ENCODE measurements around the gene RPS15.
A peak's percentile ranks its signal among the peaks of the same experiment; 100 is the strongest.

The RPS15 gene

DNA sequence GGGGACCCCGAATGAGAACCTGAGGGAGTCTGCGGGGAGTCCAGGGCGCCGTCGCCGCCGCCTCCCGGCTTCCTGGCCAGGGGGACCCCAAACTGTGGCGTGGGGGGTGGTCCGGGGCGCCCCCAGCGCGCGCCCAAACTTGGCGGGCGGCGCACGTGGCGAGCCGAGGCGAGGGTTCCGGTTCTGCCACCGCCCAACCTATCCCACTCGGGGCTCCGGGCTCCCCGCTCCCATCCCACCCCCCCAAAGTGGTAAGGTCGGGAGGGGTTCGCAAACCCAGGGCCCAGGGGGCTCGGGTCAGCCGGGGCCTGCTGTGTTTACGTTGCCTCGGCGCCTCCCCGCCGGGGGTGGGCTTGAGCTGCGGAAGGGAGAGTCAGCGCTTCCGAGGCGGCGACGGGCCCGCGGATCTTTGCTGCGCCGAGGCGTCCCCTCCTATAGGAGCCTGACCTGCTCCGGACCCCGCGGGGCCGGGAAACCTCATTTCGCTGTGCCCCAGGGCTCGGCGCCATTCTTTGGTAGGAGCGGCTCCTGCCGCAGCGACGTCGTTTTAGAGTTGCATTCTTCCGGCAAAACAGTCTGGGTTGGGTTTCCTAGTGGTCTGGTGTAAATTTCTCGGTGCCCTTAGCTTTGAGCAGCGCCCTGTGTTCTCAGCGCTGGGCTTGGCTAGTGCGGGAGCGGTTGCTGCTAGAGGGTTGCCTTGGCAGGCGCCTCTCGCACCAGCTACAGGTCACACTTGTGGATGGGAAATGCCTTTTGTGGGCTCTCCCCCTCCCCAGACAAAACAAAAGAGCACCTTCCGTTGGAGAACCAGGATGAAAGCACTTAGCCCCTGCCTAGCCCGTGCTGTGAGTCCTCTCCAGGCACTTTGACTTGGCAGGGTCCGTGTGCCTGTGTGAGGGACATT, 29.6 kb upstream of the RPS15 start:
- DNase-seq (ENCODE audit: extremely low read depth, insufficient read length) = peak; percentile 62
- peak overlapping the region; percentile 84 for H3K4me3 ChIP-seq (replicated peaks; ENCODE audit: low read depth, low read length)
- TF ChIP-seq, protein P1, sequence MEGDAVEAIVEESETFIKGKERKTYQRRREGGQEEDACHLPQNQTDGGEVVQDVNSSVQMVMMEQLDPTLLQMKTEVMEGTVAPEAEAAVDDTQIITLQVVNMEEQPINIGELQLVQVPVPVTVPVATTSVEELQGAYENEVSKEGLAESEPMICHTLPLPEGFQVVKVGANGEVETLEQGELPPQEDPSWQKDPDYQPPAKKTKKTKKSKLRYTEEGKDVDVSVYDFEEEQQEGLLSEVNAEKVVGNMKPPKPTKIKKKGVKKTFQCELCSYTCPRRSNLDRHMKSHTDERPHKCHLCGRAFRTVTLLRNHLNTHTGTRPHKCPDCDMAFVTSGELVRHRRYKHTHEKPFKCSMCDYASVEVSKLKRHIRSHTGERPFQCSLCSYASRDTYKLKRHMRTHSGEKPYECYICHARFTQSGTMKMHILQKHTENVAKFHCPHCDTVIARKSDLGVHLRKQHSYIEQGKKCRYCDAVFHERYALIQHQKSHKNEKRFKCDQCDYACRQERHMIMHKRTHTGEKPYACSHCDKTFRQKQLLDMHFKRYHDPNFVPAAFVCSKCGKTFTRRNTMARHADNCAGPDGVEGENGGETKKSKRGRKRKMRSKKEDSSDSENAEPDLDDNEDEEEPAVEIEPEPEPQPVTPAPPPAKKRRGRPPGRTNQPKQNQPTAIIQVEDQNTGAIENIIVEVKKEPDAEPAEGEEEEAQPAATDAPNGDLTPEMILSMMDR (IDR thresholded peaks at IDR 0.05; ENCODE audit: insufficient read depth, low read length, poor library complexity, severe bottlenecking) = no peak
- no peaks in the 10 kb centered on the region for H3K27me3 ChIP-seq (replicated peaks; ENCODE audit: control insufficient read depth, insufficient read depth, low read length)
- H3K36me3 ChIP-seq (ENCODE audit: control insufficient read depth, insufficient read depth, low read length) = peaks cover 10% of the 10 kb centered on the region

DNA sequence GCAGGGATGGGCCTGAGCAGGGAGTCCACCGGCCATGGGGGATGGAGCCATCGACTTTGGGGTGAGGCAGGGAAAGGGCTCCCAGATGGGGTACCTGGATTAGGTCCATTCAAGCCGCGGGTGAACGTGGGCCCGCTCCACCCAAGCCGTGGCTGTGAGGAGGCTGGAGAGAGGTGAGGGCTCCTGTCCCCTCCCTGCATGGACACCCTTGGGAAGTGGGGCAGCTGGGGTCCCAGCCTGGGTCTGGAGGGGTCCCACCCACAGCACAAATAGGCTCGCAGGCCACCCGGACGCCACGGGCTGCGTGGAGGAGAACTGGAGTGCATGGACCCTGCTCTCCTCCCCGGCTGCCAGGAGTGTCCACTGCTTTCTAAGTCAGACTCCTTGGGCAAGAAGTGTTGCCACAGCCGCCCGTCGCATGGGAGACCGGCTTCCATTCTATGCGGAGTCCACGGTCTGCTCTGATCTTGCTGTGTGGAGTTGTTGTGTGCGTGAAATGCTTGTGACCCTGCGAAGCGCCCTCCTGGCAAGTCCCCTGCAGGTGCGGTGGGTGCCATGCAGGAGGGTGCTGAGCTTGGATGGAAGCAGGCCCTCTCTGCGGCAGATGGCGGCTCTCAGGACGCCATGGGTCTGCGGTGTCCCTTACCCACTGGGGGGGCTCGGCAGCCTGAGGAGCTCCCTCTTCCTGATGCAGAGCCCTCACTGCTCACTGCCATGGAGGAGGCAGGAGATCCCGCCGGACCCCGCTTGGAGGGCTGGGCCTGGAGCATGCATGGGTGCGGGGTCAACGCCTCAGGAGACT, 28.8 kb upstream of the RPS15 start:
- TF ChIP-seq, protein P1 (IDR thresholded peaks at IDR 0.05; ENCODE audit: insufficient read depth, low read length, poor library complexity, severe bottlenecking) = no peak
- DNase-seq (ENCODE audit: extremely low read depth, insufficient read length) = no peak
- Histone ChIP-seq H3K4me3 (replicated peaks; ENCODE audit: low read depth, low read length) (peak overlapping the region; percentile 84), H3K27me3 (replicated peaks; ENCODE audit: control insufficient read depth, insufficient read depth, low read length) (no peaks in the 10 kb centered on the region), H3K36me3 (ENCODE audit: control insufficient read depth, insufficient read depth, low read length) (peaks cover 10% of the 10 kb centered on the region)

DNA sequence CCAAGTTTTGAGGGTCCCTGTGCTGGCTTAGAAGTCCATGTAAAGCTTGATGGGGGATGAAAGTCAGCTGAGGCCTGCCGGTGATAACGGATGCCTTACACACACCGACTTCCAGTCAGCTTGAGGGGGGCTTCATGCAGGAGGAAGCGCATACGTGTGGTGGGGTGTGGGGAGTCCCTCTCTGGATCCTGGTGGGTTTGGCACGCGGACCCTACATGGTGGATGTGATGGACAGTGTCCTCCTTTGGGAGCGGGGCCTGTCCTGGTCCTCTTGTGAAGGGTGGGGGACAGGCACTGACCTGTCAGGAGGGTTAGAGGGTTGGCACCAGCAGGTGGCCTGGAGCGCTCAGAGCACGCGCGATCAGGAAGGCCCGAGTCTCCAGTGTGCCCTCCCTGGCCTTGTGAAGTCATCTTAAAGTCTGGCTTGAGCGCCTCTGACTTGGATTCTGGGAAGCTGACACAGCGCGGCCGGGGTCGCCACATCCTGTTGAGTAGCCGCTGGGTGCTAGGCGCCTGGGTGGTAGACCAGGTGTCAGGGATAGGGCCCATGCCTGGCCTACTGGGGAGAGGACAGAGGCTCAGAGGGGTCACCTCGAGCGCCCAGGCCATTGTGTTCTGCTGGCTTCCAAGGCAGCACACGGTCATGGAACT, 27.9 kb upstream of the RPS15 start:
- no peaks in the 10 kb centered on the region for H3K27me3 ChIP-seq (replicated peaks; ENCODE audit: control insufficient read depth, insufficient read depth, low read length)
- DNase-seq (ENCODE audit: extremely low read depth, insufficient read length) = no peak
- peak overlapping the region; percentile 84; the same call in 1 of the 2 replicates for H3K4me3 ChIP-seq (replicated peaks; ENCODE audit: low read depth, low read length)
- H3K36me3 ChIP-seq (ENCODE audit: control insufficient read depth, insufficient read depth, low read length) = peaks cover 10% of the 10 kb centered on the region
- TF ChIP-seq, protein P1 (IDR thresholded peaks at IDR 0.05; ENCODE audit: insufficient read depth, low read length, poor library complexity, severe bottlenecking) = no peak

DNA sequence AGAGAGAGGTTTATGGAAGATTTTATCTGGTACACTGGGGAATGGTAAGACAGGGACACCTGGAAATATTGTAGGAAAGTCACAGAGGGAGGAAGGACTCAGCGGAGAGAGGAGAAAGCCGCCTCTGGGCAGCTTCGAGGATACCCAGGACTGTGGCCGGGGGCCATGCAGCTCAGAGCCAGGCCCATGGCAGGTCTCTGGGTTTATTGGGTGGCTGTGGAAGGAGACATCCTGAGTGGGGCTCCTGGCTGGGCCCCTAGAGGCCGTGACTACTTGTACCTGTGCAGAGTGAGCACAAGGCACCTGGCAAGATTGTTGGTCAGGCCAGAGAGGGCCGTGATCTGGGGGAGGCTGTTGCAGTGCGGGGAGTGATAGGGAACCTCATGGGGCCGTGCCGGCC, 27.4 kb upstream of the RPS15 start:
- Histone ChIP-seq H3K27me3 (replicated peaks; ENCODE audit: control insufficient read depth, insufficient read depth, low read length) (no peaks in the 10 kb centered on the region), H3K36me3 (ENCODE audit: control insufficient read depth, insufficient read depth, low read length) (peaks cover 13% of the 10 kb centered on the region), H3K4me3 (replicated peaks; ENCODE audit: low read depth, low read length) (no peak overlapping the region)
- TF ChIP-seq, protein P1 (IDR thresholded peaks at IDR 0.05; ENCODE audit: insufficient read depth, low read length, poor library complexity, severe bottlenecking) = no peak
- DNase-seq (ENCODE audit: extremely low read depth, insufficient read length) = no peak

DNA sequence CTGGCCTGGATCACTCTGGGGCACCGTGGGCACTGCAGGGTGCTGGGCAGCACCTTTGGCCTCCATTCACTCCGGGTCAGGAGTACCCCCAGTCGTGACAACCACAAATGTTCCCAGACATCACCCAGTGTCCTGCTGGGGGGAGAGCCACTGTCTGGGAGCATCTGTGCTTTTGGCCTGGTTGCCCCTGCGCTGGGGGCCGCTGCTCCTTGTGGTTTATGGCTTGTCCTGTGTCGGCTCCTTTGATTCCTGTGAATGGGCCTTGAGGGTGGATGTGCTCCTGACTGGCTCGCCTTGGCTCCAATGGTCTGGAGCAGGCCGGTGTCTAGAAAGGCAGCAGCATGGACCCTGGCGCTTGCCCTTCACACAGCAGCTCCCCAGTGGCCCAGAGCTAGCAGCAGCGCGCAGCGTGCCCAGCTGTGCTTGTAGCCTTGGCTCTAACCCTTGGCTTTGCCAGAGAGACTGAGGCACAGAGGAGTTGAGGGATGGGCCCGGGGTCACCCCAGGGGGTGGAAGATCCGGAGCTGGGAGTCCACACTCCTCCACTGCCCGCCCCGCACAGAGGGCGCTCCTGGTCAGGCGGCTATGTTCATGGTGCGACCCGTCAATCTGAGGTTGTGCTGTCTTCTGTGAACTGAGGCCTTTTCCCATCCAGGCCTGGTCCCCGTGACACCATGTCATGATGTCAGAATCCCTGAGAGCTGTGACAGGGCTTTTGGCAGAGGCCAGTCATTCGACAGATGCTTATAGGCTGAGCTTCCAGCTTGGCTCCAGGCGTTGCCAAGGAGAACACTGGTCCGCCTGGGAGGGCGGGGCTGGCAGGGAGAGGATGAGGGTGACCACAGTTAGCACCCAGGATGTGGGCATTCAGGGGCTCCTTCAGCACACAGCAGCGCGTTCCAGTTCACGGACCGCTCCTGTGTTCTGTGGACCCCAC, 26.7 kb upstream of the RPS15 start:
- TF ChIP-seq, protein P1 (IDR thresholded peaks at IDR 0.05; ENCODE audit: insufficient read depth, low read length, poor library complexity, severe bottlenecking) = no peak
- no peaks in the 10 kb centered on the region for H3K27me3 ChIP-seq (replicated peaks; ENCODE audit: control insufficient read depth, insufficient read depth, low read length)
- H3K36me3 ChIP-seq (ENCODE audit: control insufficient read depth, insufficient read depth, low read length) = peaks cover 15% of the 10 kb centered on the region
- H3K4me3 ChIP-seq (replicated peaks; ENCODE audit: low read depth, low read length) = no peak overlapping the region
- no peak for DNase-seq (ENCODE audit: extremely low read depth, insufficient read length)

All from GM06990 (cell line).